ENCODE measurements around the gene CCL4.
"Not testable (repeated sequence)": the region's sequence is repeated elsewhere in the genome, so short reads cannot be mapped to it uniquely, and the experiment has no call there.

CCL4 gene

GRCh38 chr17:36103401-36103975 is at the start of gene CCL4:
TSS of gene CCL4 (plus strand) at chr17:36103827. CDS start at chr17:36103906, 79 bp downstream.
- DNase-seq, result peak; percentile 12

- DNase-seq, result no peak
These were observed 48.5 kb upstream of the CCL4 start for GRCh38 chr17:36055171-36055570.

- no peak for DNase-seq
These were observed 47.6 kb upstream of the CCL4 start for GRCh38 chr17:36055921-36056520.

GRCh38 chr17:36057911-36058310 is 45.7 kb upstream of the CCL4 start:
- no peak for DNase-seq

- DNase-seq, result no peak
These were observed 44.2 kb upstream of the CCL4 start for GRCh38 chr17:36059406-36059805.

- DNase-seq, result no peak
These were observed 42.8 kb upstream of the CCL4 start for GRCh38 chr17:36060816-36061215.

GRCh38 chr17:36063786-36064541 is 39.7 kb upstream of the CCL4 start, which contains the start of gene CCL18:
TSS of gene CCL18 (plus strand) at chr17:36064272. CDS start at chr17:36064343, 71 bp downstream.
- no peak for DNase-seq

- DNase-seq, result no peak
These were observed 37.2 kb upstream of the CCL4 start for GRCh38 chr17:36066365-36066985.

GRCh38 chr17:36068524-36068923 is 35.1 kb upstream of the CCL4 start:
- DNase-seq, result no peak

GRCh38 chr17:36069136-36069535 is 34.5 kb upstream of the CCL4 start:
- DNase-seq, result no peak

- DNase-seq, result no peak
These were observed 33.2 kb upstream of the CCL4 start for GRCh38 chr17:36070427-36070826.

GRCh38 chr17:36071751-36072150 is 31.9 kb upstream of the CCL4 start:
- DNase-seq, result no peak

- DNase-seq, result no peak
These were observed 31.1 kb upstream of the CCL4 start for GRCh38 chr17:36072431-36073121.

- no peak for DNase-seq
These were observed 29.3 kb upstream of the CCL4 start for GRCh38 chr17:36074365-36074764.

GRCh38 chr17:36081681-36082471 is 21.8 kb upstream of the CCL4 start:
- DNase-seq, result not testable (repeated sequence)

- peak; percentile 82 for DNase-seq
These were observed 21.0 kb upstream of the CCL4 start for GRCh38 chr17:36082482-36083120.

- not testable (repeated sequence) for DNase-seq
These were observed 19.9 kb upstream of the CCL4 start for GRCh38 chr17:36083691-36084090.

GRCh38 chr17:36085765-36086164 is 17.9 kb upstream of the CCL4 start:
- peak; percentile 9 for DNase-seq

- DNase-seq, result no peak
These were observed 16.8 kb upstream of the CCL4 start for GRCh38 chr17:36086791-36087190.

GRCh38 chr17:36087471-36087870 is 16.2 kb upstream of the CCL4 start:
- not testable (repeated sequence) for DNase-seq

- DNase-seq, result not testable (repeated sequence)
These were observed 15.6 kb upstream of the CCL4 start for GRCh38 chr17:36087897-36088572.

Data from GF-D8 (cell line).